Glomerular endothelial cell (primary cell): ENCODE results near the gene ZNF764. TPM values are rescaled to one million over a fixed set of nuclear protein-coding genes. Genes with fewer than 3 reads are reported as not detected.
"Not testable (repeated sequence)": the region's sequence is repeated elsewhere in the genome, so short reads cannot be mapped to it uniquely, and the experiment has no call there.

ENCODE experiments used
- DNase-seq: peaks from one replicate; pipeline ENCODE4 v3.0.0-alpha.2; 2011; ENCODE audit warnings: low read depth, low spot score; ENCODE audit errors: extremely low read depth
- total RNA-seq: library from RNA; depleted of rRNA; stranded (reverse); fragments of >200 nt; gene quantifications from 2 replicates; pipeline ENCODE4 v1.2.3, GENCODE V29; 2015

The ZNF764 gene
- total RNA-seq, 1 donor from 2014 or later: 12.5 TPM

DNA sequence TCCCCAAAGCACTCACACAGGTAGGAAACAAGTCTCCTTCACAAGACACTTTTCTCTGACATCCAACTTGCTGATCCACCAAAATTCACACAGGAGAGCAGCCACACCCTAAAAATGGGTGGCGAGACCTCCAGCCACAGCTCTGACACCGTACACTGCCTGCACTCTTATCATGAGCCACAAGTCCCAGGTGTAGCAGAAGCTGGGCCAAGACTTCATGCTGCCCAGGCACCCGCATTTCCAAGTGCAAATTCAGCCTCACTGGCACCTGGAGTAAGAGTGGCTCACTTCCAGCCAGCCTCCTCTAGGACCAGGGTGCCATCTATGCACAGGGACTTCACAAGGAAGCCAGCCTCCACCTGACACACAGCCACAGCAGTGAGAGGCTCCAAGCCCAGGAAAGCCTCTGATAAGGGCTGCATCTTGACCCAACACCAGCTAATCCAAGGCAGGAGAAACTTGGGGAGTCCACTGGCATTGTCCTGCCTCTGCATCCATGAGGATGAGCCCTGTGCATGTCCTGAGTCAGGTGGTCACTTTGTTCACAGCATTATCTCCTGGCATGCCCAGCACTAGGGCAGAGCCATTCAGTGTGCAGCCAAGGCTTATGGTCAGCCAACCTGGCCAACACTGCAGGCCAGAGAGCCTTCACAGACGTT lies 29.2 kb downstream of the ZNF764 start:
- DNase-seq: no peak

DNA sequence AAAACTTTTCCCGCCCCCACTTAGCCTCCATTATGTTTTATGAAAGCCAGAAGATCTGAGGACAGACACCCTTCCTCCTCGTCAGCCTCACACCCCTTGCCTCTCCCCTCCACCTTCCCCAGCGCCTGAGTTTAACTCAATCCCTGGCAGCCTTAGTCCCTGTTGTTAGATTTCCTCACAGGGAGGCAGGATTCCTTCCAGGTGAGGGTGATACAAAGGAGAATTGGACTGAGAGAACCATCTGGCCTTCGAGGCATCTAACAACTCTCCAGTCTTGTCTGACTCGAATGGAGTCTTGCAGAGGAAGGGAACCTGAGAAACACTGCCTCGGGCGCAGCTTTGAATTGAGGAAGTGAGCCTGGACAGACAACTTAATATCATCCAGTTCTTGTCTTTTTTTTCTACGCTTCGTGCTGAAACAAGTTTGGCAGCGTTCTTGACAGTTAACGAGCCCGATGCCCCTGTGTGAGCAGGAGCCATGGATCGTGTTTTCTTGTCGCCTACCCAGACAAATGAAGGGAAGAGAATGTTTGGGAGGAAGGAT lies 30.5 kb downstream of the ZNF764 start:
- no peak for DNase-seq

DNA sequence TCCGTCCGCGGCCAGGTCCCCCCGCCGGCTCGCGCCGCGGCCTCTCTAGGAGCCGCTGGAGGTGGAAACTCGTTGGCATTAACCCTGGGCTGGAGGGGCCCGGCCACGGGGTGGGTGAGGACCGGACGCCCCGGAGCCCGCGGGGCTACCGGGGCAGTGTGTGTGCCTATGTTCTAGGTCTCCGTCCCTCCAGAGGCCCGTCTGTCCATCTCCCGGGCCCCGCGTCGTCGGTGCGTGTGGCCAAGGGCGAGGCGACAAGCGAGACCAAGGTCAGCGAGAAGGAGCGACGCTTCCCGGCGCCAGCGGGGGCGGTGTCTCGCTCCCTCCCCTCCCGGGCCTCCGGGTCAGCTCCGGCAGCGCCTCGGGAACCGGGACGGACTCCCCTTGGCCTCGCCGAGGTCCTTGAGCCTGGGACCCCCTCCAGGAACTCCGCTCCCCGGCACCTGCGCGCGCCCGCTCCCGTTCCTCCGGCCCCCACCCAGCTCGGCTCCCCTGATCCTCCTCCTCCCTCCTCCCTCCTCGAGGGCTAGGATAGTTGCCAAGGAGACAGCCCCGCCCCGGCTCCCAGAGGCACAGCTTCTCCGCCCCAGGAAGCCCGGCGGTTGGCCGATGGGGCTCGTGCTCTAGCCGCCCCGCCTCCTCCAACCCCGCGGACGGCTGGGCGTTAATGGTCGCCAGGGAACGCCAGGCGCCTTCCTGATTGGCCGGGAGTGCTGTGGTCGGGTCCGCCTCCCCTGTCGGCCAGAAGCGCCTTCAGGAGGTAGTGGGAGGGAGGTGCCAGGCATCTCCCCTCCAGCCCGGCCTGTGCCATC lies 31.1 kb downstream of the ZNF764 start:
- no peak for DNase-seq

DNA sequence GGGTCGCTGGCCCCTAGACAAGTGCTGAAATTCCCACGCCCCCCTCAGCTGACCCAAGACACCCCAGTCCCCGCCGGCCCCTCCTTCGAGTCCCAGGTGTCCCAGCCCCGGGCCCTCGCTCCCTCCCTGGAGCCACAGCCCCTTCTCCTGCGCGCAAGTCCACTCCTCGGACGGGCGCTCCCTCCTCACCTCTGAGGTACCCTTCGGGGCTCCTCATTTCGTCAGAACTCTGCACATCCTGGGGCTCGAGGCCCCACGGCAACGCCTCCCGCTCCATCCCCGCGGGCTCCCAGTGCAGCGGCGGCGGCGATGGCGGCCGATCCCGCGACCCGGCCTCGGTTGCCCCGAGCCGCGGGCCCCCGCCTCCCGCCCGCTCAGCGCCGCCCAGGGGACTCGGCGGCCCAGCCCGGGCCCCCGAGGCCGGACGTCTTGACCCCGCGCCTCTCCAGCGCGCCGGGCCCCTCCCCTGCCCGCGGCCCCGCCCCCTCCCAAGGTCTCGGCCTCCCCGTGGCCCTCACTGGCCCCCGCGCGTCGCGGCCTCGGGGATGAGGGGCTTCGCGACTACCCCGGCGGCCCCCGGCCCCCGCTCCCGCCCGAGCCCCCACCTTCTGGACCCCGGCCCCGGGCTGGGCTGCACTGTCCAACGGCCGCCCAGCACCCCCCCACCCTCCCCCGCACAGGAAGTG lies 31.9 kb downstream of the ZNF764 start, which contains the start of gene ZNF768:
Gene ZNF768 (minus strand): TSS at position 430 of the 686 bp plus-strand sequence. CDS start 153 bp downstream, at position 277.
- no peak for DNase-seq

DNA sequence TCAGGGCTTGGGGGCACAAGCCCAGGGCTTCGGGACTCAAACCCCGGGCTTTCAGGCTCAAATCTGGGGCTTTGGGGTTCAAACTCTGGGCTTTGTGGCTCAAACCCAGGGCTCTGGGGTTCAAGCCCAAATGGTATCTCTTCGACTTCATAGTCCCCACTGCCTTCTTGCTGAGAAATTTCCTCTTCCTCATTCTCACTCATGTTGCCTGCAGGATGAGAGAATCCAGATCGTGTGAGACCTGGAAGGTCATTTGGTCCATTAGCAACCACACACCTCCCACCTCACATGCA lies 32.4 kb downstream of the ZNF764 start:
- no peak for DNase-seq

DNA sequence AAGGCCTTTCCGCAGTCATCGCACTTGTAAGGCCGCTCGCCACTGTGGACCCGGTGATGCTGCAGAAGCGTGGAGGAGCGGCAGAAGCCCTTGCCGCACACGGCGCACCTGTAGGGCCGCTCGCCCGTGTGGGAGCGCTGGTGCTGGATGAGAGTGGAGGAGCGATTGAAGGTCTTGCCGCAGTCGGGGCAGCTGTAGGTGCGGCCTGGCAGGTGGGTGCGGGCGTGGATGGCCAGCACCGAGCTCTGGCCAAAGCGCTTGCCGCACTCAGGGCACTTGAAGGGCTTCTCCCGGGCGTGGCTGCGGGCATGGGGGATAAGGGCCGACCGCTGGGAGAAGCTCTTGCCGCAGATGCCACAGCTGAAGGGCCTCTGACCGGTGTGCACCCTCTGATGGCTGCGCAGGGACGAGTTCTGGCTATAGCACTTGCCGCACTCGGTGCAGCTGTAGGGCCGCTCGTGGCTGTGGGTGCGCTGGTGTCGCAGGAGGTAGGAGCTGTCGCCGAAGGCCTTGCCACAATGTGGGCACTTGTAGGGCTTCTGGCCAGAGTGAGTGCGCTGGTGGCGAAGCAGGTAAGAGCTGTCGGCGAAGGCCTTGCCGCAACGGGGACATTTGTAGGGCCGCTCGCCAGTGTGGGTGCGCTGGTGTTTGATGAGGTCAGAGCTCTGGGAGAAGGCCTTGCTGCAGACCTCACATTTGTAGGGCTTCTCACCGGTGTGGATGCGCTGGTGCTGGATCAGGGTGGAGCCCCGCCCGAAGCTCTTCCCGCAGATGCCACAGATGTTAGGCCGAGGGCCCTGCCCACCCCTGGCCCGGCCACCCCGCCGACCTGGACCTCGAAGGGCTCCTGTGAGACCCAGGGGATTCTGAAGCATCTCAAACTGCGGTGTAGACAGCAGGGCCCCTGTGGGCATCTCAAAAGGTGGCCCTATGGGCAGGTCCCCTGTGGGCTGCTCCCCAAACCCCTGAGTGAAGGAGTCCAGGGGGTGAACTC lies 33.3 kb downstream of the ZNF764 start:
- no peak for DNase-seq

DNA sequence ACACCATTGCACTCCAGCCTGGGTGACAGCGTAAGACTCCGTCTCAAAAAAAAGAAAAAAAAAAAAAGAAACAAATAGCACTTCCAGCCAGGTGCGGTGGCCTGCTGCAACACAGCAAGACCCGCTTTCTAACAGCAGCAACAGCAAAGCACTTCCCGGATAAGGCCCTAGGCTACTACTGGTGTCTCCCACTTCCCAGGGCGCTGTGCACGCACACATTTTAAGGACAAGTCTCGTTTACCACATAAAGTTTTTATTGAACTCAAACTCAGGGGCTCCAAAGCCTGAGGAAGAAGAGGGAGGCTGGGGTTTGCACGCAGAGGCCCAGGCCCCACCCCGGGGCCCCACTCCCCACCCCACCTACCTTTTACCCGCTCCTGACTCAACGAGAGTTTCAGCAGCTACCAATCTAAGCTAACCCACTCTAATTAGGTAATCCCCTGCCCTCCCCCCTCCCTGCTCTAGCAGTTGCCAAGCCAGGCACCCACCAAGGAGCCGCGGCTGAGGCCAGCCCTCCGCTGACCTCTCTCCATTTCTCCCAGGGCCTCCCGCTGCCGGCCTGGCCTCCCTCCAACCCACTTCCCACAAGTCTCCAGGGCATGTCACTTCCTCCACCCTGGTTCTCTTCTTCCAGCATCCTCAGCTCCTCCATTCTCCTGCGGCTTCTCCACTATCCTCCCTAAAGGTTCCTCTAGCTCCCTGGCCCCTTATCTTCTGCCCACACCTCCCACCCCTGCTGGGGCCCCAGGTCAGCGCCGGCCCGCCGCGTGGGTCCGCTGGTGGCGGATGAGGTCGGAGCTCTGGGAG lies 34.2 kb downstream of the ZNF764 start:
- DNase-seq: no peak

DNA sequence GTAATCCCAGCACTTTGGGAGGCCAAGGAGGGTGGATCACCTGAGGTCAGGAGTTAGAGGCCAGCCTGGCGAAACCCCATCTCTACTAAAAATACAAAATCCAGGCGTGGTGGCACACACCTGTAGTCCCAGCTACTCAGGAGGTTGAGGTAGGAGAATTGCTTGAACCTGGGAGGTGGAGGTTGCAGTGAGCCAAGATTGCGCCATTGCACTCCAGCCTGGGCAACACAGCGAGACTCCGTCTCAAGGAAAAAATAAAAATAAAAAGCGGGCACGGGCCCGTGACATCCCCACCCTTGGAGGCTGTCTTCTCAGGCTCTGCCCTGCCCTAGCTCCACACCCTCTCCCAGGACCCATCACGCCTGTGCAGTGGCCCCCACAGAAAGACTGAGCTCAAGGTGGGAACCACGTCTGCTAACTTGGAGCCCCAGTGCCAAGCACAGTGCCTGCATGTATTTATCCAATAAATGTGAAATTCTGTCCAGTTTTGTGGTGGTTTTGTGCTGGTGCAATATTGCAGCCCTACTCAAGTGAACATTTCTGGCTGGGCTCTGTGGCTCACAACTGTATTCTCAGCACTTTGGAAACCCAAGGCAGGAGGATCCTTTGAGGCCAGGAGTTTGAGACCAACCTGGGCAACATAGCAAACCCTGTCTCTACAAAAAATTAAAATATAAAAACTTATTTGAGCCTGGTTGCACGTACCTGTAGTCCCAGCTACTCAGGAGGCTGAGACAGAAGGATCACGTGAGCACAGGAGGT lies 35.3 kb downstream of the ZNF764 start:
- DNase-seq: not testable (repeated sequence)

DNA sequence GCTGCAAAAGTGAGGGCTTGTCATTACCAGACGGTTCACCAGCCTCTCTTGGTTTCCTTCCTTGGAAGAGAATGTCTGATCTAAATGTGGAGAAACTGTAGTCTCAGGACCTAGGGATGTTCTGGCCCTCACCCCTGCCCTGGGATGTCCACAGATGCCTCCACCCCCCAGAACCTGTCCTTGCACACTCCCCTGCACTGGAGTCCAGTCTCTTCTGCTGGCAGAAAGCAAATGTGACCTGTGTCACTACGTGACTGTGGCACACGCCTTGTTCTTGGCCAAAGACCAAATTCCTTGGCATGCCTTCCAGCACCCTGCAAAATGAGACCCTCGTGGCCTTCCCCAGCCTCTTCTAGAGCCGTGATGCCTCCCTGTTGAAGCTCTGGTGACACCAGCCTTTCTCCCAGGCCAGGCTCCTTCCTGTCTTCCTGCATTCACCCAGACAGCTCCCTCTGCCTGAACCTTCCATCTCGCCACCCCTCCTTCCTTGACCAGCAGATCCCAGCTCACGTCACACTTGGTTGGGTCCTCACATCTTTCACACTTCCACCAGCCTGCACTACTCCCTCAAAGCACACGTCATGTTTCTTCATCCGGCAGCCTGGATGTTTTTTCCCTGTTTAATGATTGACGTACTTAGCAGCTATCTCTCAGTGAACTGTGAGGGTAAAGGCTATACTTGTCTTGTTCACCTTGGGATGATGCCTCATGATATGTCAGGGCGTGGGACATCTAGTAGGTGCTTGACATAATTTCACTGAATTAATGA lies 36.1 kb downstream of the ZNF764 start:
- no peak for DNase-seq

DNA sequence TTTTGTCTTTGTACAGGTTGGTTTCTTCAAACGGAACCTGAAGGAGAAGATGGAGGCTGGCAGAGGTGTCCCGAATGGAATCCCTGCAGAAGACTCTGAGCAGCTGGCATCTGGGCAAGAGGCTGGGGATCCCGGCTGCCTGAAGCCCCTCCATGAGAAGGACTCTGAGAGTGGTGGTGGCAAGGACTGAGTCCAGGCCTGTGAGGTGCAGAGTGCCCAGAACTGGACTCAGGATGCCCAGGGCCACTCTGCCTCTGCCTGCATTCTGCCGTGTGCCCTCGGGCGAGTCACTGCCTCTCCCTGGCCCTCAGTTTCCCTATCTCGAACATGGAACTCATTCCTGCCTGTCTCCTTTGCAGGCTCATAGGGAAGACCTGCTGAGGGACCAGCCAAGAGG lies 36.7 kb downstream of the ZNF764 start:
- no peak for DNase-seq

DNA sequence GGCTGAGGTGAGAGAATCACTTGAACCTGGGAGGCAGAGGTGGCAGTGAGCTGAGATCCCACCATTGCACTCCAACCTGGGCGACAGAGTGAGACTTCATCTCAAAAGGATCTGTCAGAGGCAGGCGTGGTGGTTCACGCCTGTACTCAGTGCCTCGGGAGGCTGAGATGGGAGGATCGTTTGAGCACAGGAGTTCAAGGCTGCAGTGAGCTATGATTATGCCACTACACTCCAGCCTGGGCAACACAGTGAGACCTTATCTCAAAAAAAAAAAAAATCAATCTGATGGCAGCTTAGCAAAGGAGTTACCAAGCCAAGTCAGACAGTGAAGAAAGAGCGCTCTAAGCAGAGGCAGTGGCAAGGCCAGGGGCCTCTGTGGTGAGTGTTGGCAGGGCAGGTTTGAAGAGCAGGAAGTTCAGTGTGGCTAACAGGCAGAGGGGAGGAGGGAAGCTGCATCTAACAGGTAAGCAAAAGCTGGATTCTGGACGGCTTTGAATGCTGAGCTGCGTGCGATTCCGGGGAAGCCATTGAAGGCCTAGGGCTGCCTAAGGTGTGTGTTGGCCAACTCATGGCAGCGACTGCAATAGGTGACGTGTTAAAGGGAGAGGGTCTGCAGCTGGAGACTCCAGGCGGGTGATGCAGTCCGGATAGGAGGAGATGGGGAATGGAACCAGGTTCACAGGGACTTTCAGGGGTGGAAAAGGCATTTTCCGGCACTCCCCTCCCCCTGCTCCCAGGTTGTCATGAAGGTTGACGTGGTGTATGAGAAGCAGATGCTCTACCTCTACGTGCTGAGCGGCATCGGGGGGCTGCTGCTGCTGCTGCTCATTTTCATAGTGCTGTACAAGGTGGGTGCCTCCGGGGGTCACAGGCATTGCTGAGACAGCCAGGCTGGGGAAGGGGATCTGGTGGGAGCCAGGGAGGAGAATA lies 38.8 kb downstream of the ZNF764 start:
- DNase-seq: no peak

DNA sequence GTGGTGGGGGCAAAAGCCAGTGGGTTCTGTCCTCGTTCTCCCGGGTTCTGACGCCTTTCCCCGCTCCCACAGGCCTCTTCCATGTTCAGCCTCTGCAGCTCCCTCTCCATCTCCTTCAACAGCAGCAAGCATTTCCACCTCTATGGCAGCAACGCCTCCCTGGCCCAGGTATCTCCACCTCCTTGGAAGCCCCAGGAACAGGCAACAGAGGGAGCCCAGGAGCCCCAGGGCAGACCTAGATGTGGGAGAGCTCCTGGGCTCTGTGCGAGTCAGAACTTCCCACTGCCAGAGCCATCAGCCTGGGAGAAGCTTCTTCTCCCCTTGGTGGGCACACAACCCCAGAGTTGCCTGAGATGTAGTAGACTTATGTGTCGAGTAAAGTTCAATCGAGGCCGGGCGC lies 39.6 kb downstream of the ZNF764 start:
- DNase-seq: no peak

DNA sequence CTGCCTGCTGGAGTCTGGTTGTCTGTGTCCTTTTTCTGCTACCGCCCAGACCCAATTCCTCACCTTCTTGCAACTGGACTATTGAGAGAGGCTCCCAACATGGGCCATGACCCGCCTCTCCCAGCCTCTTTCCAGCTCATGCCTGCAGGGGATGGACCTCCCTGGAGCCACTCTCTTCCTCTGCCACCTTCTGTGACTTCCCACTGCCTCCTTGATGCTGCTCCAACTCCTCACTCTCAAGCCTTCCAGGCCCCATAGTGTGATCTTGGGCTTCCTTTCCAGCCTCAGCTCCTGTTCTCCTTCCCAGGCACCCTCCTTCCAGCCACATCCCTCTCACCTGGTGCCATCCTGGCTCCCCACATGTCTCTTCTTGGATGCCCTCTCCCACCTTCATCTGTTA lies 42.9 kb downstream of the ZNF764 start:
- no peak for DNase-seq

DNA sequence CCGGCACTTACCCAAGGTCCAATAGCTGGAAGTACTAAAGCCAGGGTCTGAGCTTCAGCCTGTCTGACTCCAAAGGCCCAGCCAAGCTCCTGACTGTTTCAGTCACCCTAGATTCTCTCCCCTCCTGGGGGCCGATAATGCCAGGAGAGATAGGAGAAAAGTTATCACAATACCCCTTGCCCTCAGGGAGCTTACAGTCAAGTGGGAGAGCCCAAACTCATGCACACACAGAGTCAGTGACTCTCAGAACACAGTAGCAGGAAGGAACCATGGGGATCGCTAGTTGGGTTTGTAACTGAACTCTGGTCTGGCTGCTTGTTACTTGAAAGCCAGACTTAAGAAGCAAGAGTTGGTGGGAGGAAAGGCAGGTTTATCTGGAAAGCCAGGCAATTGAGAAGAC lies 46.7 kb downstream of the ZNF764 start:
- DNase-seq: no peak

DNA sequence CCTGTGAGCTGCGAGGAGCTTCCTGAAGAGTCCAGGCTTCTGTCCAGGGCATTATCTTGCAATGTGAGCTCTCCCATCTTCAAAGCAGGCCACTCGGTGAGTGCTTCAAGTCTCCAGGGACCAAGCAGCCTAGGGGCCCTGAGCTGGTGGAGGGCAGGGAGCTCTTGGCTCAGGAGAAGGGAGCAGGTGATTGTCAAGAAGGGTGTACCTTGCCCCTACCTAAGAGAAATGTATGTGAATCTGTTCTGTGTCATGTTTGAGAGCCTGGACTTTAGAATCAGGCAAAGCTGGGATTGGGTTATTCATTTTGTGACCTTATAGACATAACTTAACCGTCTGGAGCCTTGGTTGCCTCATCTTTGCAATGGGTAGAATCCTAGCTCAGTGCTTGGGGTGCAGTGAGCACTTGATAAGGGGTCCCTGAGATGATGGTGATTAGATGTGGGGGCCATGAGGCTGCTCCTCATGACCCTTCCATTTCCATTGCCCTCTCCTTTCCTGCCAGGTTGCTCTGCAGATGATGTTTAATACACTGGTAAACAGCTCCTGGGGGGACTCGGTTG lies 47.7 kb downstream of the ZNF764 start:
- DNase-seq: no peak

DNA sequence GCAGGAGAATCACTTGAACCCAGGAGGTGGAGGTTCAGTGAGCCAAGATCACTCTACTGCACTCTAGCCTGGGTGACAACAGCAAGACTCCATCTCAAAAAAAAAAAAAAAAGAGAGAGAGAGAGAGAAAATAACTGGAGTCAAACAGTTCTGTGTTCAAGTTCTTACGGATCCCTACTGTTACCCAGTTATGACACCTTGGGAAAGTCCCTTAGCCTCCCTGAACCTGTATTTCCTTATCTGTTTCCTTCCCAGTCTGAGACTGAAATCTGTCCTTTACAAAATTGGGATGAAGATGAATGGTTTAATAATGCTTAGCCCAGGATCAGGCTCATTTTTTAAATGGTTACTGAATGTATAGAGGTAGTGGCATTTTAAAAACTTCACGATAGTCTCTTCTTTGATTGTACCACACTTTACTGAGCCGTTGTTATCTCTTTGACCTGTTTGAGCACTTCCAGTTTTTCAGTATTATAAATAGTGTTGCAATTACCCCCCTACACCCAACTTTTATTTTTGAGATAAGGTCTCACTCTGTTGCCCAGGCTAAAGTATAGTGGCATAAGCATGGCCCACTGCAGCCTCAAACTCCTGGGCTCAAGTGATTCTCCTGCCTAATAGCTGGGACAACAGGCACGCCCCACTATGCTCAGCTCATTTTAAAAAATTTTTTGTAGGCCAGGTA lies 49.0 kb downstream of the ZNF764 start:
- no peak for DNase-seq
